Kidney (tissue), 14 donors: ENCODE results near the gene POLDIP3. TPM values are rescaled to one million over a fixed set of nuclear protein-coding genes. Genes with fewer than 3 reads are reported as not detected.
"Not testable (repeated sequence)": the region's sequence is repeated elsewhere in the genome, so short reads cannot be mapped to it uniquely, and the experiment has no call there.

ENCODE experiments used
- DNase-seq, 5 donors: peaks; one replicate each; pipeline ENCODE4 v3.0.0-alpha.2; 2013 to 2020
- FAIRE-seq: peaks from 2 replicates; lab custom pipeline; 2012; peaks lifted over from hg19 to GRCh38; lab: Jason Lieb, UNC
- H3K27ac ChIP-seq, 2 donors: one replicate each; pipeline ENCODE4 v1.7.0; 2013; ENCODE audit warnings: low read depth in 2 of 2, low read length in 2 of 2, inconsistent platforms in 1 of 2
- H3K27me3 ChIP-seq: one replicate; pipeline ENCODE4 v1.7.1; 2013; ENCODE audit warnings: low read length, inconsistent platforms; ENCODE audit not compliant: control insufficient read depth, insufficient read depth
- H3K36me3 ChIP-seq, 3 donors: one replicate each; pipeline versions ENCODE4 v1.7.0 to v1.7.1; 2013; ENCODE audit warnings: low read length in 3 of 3, control low read depth in 1 of 3, inconsistent platforms in 1 of 3; ENCODE audit not compliant: insufficient read depth in 3 of 3, control insufficient read depth in 2 of 3
- H3K4me1 ChIP-seq, 3 donors: one replicate each; pipeline versions ENCODE4 v1.7.0 to v1.7.1; 2013; ENCODE audit warnings: low read length in 3 of 3, inconsistent platforms in 1 of 3, low read depth in 1 of 3; ENCODE audit not compliant: control insufficient read depth in 2 of 3, insufficient read depth in 2 of 3
- H3K4me3 ChIP-seq, 3 donors: one replicate each; pipeline versions ENCODE4 v1.7.0 to v1.8.1; 2013; ENCODE audit warnings: low read length in 3 of 3, control low read depth in 1 of 3, inconsistent platforms in 1 of 3
- H3K9ac ChIP-seq, 3 donors: one replicate each; pipeline versions ENCODE4 v1.7.0 to v1.7.1; 2013; ENCODE audit warnings: low read length in 3 of 3, control low read depth in 1 of 3, inconsistent platforms in 1 of 3
- H3K9me3 ChIP-seq, 3 donors: one replicate each; pipeline versions ENCODE4 v1.7.0 to v1.7.1; 2013; ENCODE audit warnings: low read length in 3 of 3, control low read depth in 1 of 3, inconsistent platforms in 1 of 3; ENCODE audit not compliant: control insufficient read depth in 2 of 3, insufficient read depth in 1 of 3
- CTCF ChIP-seq: IDR thresholded peaks from 3 replicates; pipeline ENCODE4 v1.5.1; 2012; ENCODE audit warnings: mild to moderate bottlenecking, moderate library complexity, borderline replicate concordance; ENCODE audit not compliant: insufficient read depth; ENCODE audit errors: extremely low read depth
- intact Hi-C: fragments of 100-400 bp; cut with DNase I; formaldehyde crosslinking; loops from one replicate; pipeline ENCODE4 v1.11.1; 2022
- polyA plus RNA-seq: library from polyadenylated mRNA; stranded (reverse); fragments of 350-450 nt; fragmentation: Illumina TruSeq; extraction: RNeasy Lipid Tissue Mini Kit (QIAGEN cat#74804); gene quantifications from one replicate; pipeline ENCODE4 v1.2.3, GENCODE V29; 2014; ENCODE audit warnings: low read depth, low replicate concordance; ENCODE audit not compliant: insufficient read depth
- total RNA-seq: library from RNA; stranded (reverse); fragmentation: NEBNext Ultra II Directional; extraction: Animal tissue kit (Norgen Biotek cat#: 25700); gene quantifications from one replicate; pipeline ENCODE4 v1.2.1, GENCODE V29; 2021
- donor health status: control.
- donor health status: control.
- donor health status: control.
- donor health status: control.
- donor health status: control.
- donor health status: DM: yes; HTN: yes; CAD: no.
- donor health status: Normal renal cell carcinoma (clear cell type).

The POLDIP3 gene
- total and polyA plus RNA-seq, 2 donors from 2014 or later: 44.1 to 67.9 TPM

GRCh38 chr22:42553475-42554361, 61.0 kb downstream of the POLDIP3 start, which contains the start of gene SERHL2:
Gene SERHL2, plus strand, starts transcription at chr22:42553956. Its CDS starts 65 bp downstream, at chr22:42554021.
- peak within 1 kb of the TSS; percentile 60 to 64 (median 63) for H3K4me3 ChIP-seq
- H3K4me1 ChIP-seq: peaks cover 0 to 5% (median 0%) of the 10 kb centered on the region in 3 donors
- FAIRE-seq (no peak), DNase-seq (peak; percentile 87 to 96 (median 93))
- H3K27ac ChIP-seq: no peak within 1 kb of the TSS
- H3K36me3 ChIP-seq: no peaks in the 10 kb centered on the region
- intact Hi-C loops: no loop called here
- H3K9ac ChIP-seq: peak within 1 kb of the TSS in 2 of 3 donors; percentile 40 to 41
- H3K27me3 ChIP-seq: no peaks in the 10 kb centered on the region
- no peaks in the 10 kb centered on the region for H3K9me3 ChIP-seq
- TF ChIP-seq CTCF: no peak

GRCh38 chr22:42552294-42552647, 62.4 kb downstream of the POLDIP3 start:
- H3K27me3 ChIP-seq, H3K9me3 ChIP-seq, H3K36me3 ChIP-seq, H3K4me3 ChIP-seq, H3K4me1 ChIP-seq, H3K9ac ChIP-seq, FAIRE-seq, H3K27ac ChIP-seq, intact Hi-C loops: not testable (repeated sequence)
- DNase-seq: peak in 1 of 5 donors; percentile 20

DNA sequence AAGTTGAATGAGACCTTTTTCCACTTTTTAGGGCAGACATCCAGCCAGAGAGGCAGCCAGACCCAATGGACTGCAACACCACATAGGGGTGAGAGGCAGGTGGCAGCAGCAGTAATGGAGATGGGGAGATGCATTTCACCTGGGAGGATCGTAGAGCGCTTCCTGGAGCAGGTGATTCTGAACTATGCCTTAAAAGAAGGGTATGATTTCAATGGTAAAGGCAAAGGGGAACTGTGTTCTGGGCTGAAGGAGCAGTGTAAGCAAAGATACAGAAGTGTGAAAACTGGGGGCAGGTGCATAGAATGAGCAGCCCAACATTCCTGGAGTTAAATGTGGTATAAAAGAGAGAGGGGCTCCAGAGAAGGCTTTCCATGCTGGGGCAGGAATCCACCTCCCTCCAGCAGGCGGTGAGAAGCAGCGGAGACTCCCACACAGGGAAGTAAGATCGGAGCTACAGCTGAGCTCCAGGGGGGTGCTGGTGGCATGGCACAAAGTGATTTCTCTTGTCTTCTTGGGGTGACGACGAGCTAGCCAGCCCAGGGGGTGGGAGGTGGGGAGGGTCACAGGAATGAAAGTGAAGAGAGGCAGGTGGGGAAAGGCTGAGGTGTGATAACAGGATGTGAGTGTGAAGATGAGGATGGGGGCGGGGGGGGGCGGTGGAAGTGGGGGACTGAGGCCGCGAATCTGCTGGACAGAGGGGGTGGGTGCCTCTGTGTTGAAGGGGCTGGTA, 65.2 kb downstream of the POLDIP3 start:
- no peak overlapping the region for H3K4me3 ChIP-seq
- H3K27me3 ChIP-seq: no peaks in the 10 kb centered on the region
- intact Hi-C loops: no loop called here
- H3K27ac ChIP-seq: no peak overlapping the region
- FAIRE-seq (no peak), DNase-seq (peak in 3 of 5 donors; percentile 48 to 63 (median 59))
- TF ChIP-seq CTCF: no peak
- peaks cover 0 to 5% (median 0%) of the 10 kb centered on the region in 3 donors for H3K4me1 ChIP-seq
- no peak overlapping the region for H3K9ac ChIP-seq
- H3K9me3 ChIP-seq: no peaks in the 10 kb centered on the region
- no peaks in the 10 kb centered on the region for H3K36me3 ChIP-seq
